CD4-positive, alpha-beta T cell (primary cell): ENCODE data around the gene KLF13. TPM values are rescaled to one million over a fixed set of nuclear protein-coding genes. Genes with fewer than 3 reads are reported as not detected.

Source experiments
- ATAC-seq: fragments of 200-7000 bp; cut with Tn5 transposase; one replicate; pipeline ENCODE4 v1.10.0; 2022; ENCODE audit warnings: mild to moderate bottlenecking; ENCODE audit not compliant: poor library complexity
- CTCF ChIA-PET: fragments of 350-600 bp; sonication (Branson Sonifier 250); formaldehyde crosslinking; loops from one replicate; lab custom pipeline; 2021; ENCODE audit warnings: antibody characterized with exemption, inconsistent platforms; lab: Charles Lee
- POLR2A ChIA-PET: fragments of 350-600 bp; sonication (Branson Sonifier 250); formaldehyde crosslinking; loops from one replicate; lab custom pipeline; 2021; ENCODE audit warnings: antibody characterized with exemption, inconsistent platforms; lab: Charles Lee
- DNase-seq, 14 experiments: peaks; one replicate each; pipeline ENCODE4 v3.0.0-alpha.2; 2013 to 2020; ENCODE audit warnings: mixed read lengths in 2 of 14
- H3K27ac ChIP-seq, 2 donors: one replicate each; pipeline versions ENCODE4 v1.5.1 to v1.7.0; 2013; ENCODE audit warnings: low read length in 2 of 2, low read depth in 1 of 2, mild to moderate bottlenecking in 1 of 2
- H3K27me3 ChIP-seq, 2 experiments: 1 replicate in 1 of 2; 2 replicates in 1 of 2; pipeline versions ENCODE4 v1.6.1 to v1.7.0; 2013; ENCODE audit warnings: low read length in 2 of 2, control low read depth in 1 of 2, mild to moderate bottlenecking in 1 of 2, moderate library complexity in 1 of 2; ENCODE audit not compliant: insufficient read depth in 2 of 2, control insufficient read depth in 1 of 2
- H3K36me3 ChIP-seq: one replicate; pipeline ENCODE4 v1.6.1; 2013; ENCODE audit warnings: low read length, control low read depth; ENCODE audit not compliant: insufficient read depth
- H3K4me1 ChIP-seq: one replicate; pipeline ENCODE4 v1.6.1; 2013; ENCODE audit warnings: low read length, control low read depth; ENCODE audit not compliant: insufficient read depth
- H3K4me3 ChIP-seq: one replicate; pipeline ENCODE4 v1.5.1; 2013; ENCODE audit warnings: mild to moderate bottlenecking, low read length, moderate library complexity
- H3K9me3 ChIP-seq, 2 experiments: 1 replicate in 1 of 2; 2 replicates in 1 of 2; pipeline versions ENCODE4 v1.6.1 to v1.7.0; 2013; ENCODE audit warnings: low read length in 2 of 2, mild to moderate bottlenecking in 2 of 2, control low read depth in 1 of 2, moderate library complexity in 1 of 2; ENCODE audit not compliant: control insufficient read depth in 1 of 2, insufficient read depth in 1 of 2
- H3K27ac Mint-ChIP-seq: one replicate; pipeline ENCODE4 v1.8.0; 2020; ENCODE audit warnings: mixed read lengths
- H3K27me3 Mint-ChIP-seq: one replicate; pipeline ENCODE4 v1.8.0; 2021; ENCODE audit warnings: mixed read lengths
- H3K36me3 Mint-ChIP-seq: one replicate; pipeline ENCODE4 v1.8.0; 2021; ENCODE audit warnings: low read depth, mixed read lengths
- H3K4me1 Mint-ChIP-seq: one replicate; pipeline ENCODE4 v1.8.0; 2021; ENCODE audit warnings: low read depth, mixed read lengths
- H3K4me3 Mint-ChIP-seq: one replicate; pipeline ENCODE4 v1.8.0; 2020; ENCODE audit warnings: mild to moderate bottlenecking, mixed read lengths
- H3K9me3 Mint-ChIP-seq: one replicate; pipeline ENCODE4 v1.8.0; 2020; ENCODE audit warnings: mixed read lengths
- CTCF ChIP-seq: fragments of 200-600 bp; IDR thresholded peaks from one replicate; pipeline ENCODE4 v1.8.0; 2022; ENCODE audit warnings: antibody characterized with exemption, mild to moderate bottlenecking
- intact Hi-C, 2 experiments: fragments of 100-400 bp; cut with DNase I in 1 of 2; cut with micrococcal nuclease in 1 of 2; formaldehyde crosslinking; loops; one replicate each; pipeline versions ENCODE4 v1.15.1 to v1.9.0; 2023 to 2025; cut with DNase I, micrococcal nuclease
- total RNA-seq, 174 experiments: library from RNA in 2 of 174; stranded (reverse) in 2 of 174; gene quantifications; one replicate each; pipeline ENCODE4 v1.2.3 and lab custom pipeline; 2021 to 2026

Gene KLF13
- total RNA-seq, 2 experiments from 2014 or later, result 284 to 308 TPM

GRCh38 chr15:31280831-31281216, 45.8 kb upstream of the KLF13 start:
- no peak for TF ChIP-seq CTCF
- H3K9me3 ChIP-seq, result no peaks in the 10 kb centered on the region
- Mint-ChIP-seq H3K27me3 (no peaks in the 10 kb centered on the region), H3K36me3 (no peaks in the 10 kb centered on the region), H3K9me3 (no peaks in the 10 kb centered on the region), H3K27ac (no peak overlapping the region), H3K4me1 (peaks cover 8% of the 10 kb centered on the region), H3K4me3 (no peak overlapping the region)
- DNase-seq (no peak), ATAC-seq (no peak)
- H3K4me1 ChIP-seq, result peaks cover 8% of the 10 kb centered on the region
- H3K27ac ChIP-seq, result no peak overlapping the region
- POLR2A ChIA-PET, result no interaction called here
- CTCF ChIA-PET, result interaction anchor here (0.6 kb wide), 1 partner anchor 117 kb away, joined by 3 read pairs; no protein-coding TSS in a partner anchor
- no peaks in the 10 kb centered on the region for H3K36me3 ChIP-seq
- intact Hi-C loops, result no loop called here
- no peak overlapping the region for H3K4me3 ChIP-seq
- no peaks in the 10 kb centered on the region for H3K27me3 ChIP-seq

GRCh38 chr15:31283043-31283442, 43.6 kb upstream of the KLF13 start:
- CTCF ChIA-PET, result no interaction called here
- H3K4me3 ChIP-seq, result no peak overlapping the region
- POLR2A ChIA-PET, result no interaction called here
- Mint-ChIP-seq H3K27ac (no peak overlapping the region), H3K4me1 (peaks cover 3% of the 10 kb centered on the region), H3K9me3 (peaks cover 3% of the 10 kb centered on the region), H3K36me3 (no peaks in the 10 kb centered on the region), H3K4me3 (no peak overlapping the region), H3K27me3 (no peaks in the 10 kb centered on the region)
- ATAC-seq (no peak), DNase-seq (no peak)
- no peaks in the 10 kb centered on the region for H3K9me3 ChIP-seq
- H3K36me3 ChIP-seq, result no peaks in the 10 kb centered on the region
- no peak overlapping the region for H3K27ac ChIP-seq
- H3K4me1 ChIP-seq, result peaks cover 8% of the 10 kb centered on the region
- intact Hi-C loops, result no loop called here
- no peaks in the 10 kb centered on the region for H3K27me3 ChIP-seq
- no peak for TF ChIP-seq CTCF

DNA sequence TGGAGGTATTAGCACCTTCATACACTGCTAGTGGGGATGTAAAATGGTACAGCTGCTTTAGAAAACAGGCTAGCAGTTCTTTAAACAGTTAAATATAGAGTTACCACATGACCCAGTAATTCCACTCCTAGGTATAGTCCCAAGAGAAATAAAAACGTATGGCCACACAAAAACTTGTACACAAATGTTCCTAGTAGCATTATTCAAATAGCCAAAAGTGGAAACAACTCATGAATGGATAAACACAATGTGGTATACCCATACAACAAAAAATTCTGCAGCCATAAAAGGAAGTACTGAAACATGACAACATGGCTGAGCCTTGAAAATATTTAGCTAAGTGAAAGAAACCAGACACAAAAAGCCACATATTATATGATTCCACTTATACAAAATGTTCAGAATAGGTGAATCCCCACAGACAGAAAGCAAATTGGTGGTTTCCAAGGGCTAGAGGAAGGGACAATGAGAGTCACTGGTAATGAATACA, 40.8 kb upstream of the KLF13 start:
- H3K9me3 ChIP-seq, result peaks cover 0 to 5% of the 10 kb centered on the region in 2 experiments
- ChIA-PET POLR2A (no interaction called here), CTCF (no interaction called here)
- peaks cover 3% of the 10 kb centered on the region for H3K9me3 Mint-ChIP-seq
- H3K27me3 ChIP-seq, result no peaks in the 10 kb centered on the region
- H3K27ac Mint-ChIP-seq, result no peak overlapping the region
- intact Hi-C loops, result no loop called here
- no peak for TF ChIP-seq CTCF
- no peak for ATAC-seq
- no peaks in the 10 kb centered on the region for H3K36me3 Mint-ChIP-seq
- H3K36me3 ChIP-seq, result no peaks in the 10 kb centered on the region
- H3K4me1 ChIP-seq, result no peaks in the 10 kb centered on the region
- no peaks in the 10 kb centered on the region for H3K4me1 Mint-ChIP-seq
- no peaks in the 10 kb centered on the region for H3K27me3 Mint-ChIP-seq
- H3K4me3 ChIP-seq, result no peak overlapping the region
- no peak for DNase-seq
- H3K4me3 Mint-ChIP-seq, result no peak overlapping the region
- no peak overlapping the region for H3K27ac ChIP-seq
